ENCODE measurements around the gene RYR2. TPM values are rescaled to one million over a fixed set of nuclear protein-coding genes. Genes with fewer than 3 reads are reported as not detected.

RYR2 gene
- total and polyA plus RNA-seq, 4 donors = 0.43 to 11.6 (median 2.0) TPM

GRCh38 chr1:237003516-237003915, 38.5 kb upstream of the RYR2 start:
- Histone ChIP-seq H3K27ac (ENCODE audit: low read depth in 1 of 2, low read length in 1 of 2) (no peak overlapping the region), H3K4me3 (no peak overlapping the region), H3K4me1 (ENCODE audit: control insufficient read depth in 5 of 5, insufficient read depth in 5 of 5, low read length in 5 of 5) (no peaks in the 10 kb centered on the region), H3K9ac (ENCODE audit: insufficient read depth in 1 of 2, low read length in 2 of 2) (no peak overlapping the region), H3K27me3 (ENCODE audit: control insufficient read depth in 3 of 3, insufficient read depth in 3 of 3, low read length in 2 of 3) (no peaks in the 10 kb centered on the region), H3K36me3 (ENCODE audit: control insufficient read depth in 4 of 4, insufficient read depth in 4 of 4, low read length in 4 of 4) (no peaks in the 10 kb centered on the region), H3K9me3 (ENCODE audit: control insufficient read depth in 4 of 4, insufficient read depth in 3 of 4, low read length in 3 of 4) (peaks cover 0 to 3% (median 0%) of the 10 kb centered on the region in 4 donors)
- 72 to 85% methylated on average over 8 of the region's 8 CpGs for WGBS, 2 donors
- no peak for DNase-seq
- TF ChIP-seq CTCF (IDR thresholded peaks at IDR 0.05; ENCODE audit: control extremely low read depth, extremely low read depth) = no peak
- ATAC-seq (ENCODE audit: insufficient read depth, low FRiP score) = no peak

DNA sequence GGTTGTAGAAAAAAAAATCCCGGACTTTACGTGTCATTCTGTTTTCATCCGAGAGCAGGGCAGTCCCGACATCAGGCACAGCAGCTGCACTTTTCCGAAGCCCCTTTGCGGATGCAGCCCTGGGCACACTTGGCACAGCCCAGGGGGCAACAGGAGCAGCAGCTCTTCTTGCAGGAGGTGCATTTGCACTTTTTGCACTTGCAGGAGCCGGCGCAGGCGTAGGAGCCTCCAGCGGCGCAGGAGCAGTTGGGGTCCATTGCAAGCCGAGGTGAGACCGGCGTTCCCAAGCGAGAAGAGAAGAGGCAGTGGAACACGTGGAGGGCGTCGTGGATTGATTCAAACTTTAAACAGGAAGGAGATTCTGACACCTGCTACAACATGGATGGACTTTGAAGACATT, 37.9 kb upstream of the RYR2 start, which contains the start of gene MT1HL1:
Gene MT1HL1 (minus strand): TSS at position 326 of the 400 bp plus-strand sequence. CDS start 69 bp downstream, at position 257.
- TF ChIP-seq CTCF (IDR thresholded peaks at IDR 0.05; ENCODE audit: control extremely low read depth, extremely low read depth) = no peak
- H3K4me1 ChIP-seq (ENCODE audit: control insufficient read depth in 5 of 5, insufficient read depth in 5 of 5, low read length in 5 of 5) = no peaks in the 10 kb centered on the region
- 90 to 91% methylated on average over 18 of the region's 18 CpGs for WGBS, 2 donors
- H3K9me3 ChIP-seq (ENCODE audit: control insufficient read depth in 4 of 4, insufficient read depth in 3 of 4, low read length in 3 of 4) = peaks cover 0 to 3% (median 0%) of the 10 kb centered on the region in 4 donors
- H3K36me3 ChIP-seq (ENCODE audit: control insufficient read depth in 4 of 4, insufficient read depth in 4 of 4, low read length in 4 of 4) = no peaks in the 10 kb centered on the region
- DNase-seq = no peak
- no peaks in the 10 kb centered on the region for H3K27me3 ChIP-seq (ENCODE audit: control insufficient read depth in 3 of 3, insufficient read depth in 3 of 3, low read length in 2 of 3)
- ATAC-seq (ENCODE audit: insufficient read depth, low FRiP score) = no peak
- H3K27ac ChIP-seq (ENCODE audit: low read depth in 1 of 2, low read length in 1 of 2) = no peak within 1 kb of the TSS
- H3K4me3 ChIP-seq = no peak within 1 kb of the TSS
- H3K9ac ChIP-seq (ENCODE audit: insufficient read depth in 1 of 2, low read length in 2 of 2) = no peak within 1 kb of the TSS

DNA sequence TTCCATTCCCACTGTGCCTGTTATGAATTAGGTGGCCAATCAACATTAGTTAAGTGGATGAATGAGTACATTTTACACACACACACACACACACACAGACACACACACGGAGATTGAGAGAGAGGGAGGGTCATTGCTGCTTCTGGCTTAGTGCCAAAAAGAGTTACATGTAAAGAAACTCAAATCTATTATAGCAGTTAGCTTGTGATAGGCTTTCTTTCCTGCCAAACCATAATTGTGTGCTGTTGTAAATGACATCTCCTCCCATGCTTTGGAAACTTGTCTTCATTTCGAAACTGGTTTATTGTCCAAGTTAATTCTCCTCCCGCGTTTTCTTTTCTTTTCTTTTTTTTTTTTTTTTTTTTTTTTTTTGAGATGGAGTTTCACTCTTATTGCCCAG, 36.3 kb upstream of the RYR2 start:
- TF ChIP-seq CTCF (IDR thresholded peaks at IDR 0.05; ENCODE audit: control extremely low read depth, extremely low read depth) = no peak
- Histone ChIP-seq H3K4me3 (no peak overlapping the region), H3K4me1 (ENCODE audit: control insufficient read depth in 5 of 5, insufficient read depth in 5 of 5, low read length in 5 of 5) (peaks cover 0 to under 1% (median 0%) of the 10 kb centered on the region in 5 donors), H3K9ac (ENCODE audit: insufficient read depth in 1 of 2, low read length in 2 of 2) (no peak overlapping the region), H3K36me3 (ENCODE audit: control insufficient read depth in 4 of 4, insufficient read depth in 4 of 4, low read length in 4 of 4) (no peaks in the 10 kb centered on the region), H3K27me3 (ENCODE audit: control insufficient read depth in 3 of 3, insufficient read depth in 3 of 3, low read length in 2 of 3) (no peaks in the 10 kb centered on the region), H3K9me3 (ENCODE audit: control insufficient read depth in 4 of 4, insufficient read depth in 3 of 4, low read length in 3 of 4) (peaks cover 0 to 3% (median 0%) of the 10 kb centered on the region in 4 donors), H3K27ac (ENCODE audit: low read depth in 1 of 2, low read length in 1 of 2) (no peak overlapping the region)
- ATAC-seq (ENCODE audit: insufficient read depth, low FRiP score) (no peak), DNase-seq (peak; percentile 38 to 81 (median 50))
- 54 to 66% methylated on average over 4 of the region's 4 CpGs for WGBS, 2 donors
